Stimulated activated CD8-positive, alpha-beta memory T cell treated with anti-CD3 and anti-CD28 coated beads, Interleukin-4, amount 100 ng/mL, for 1 hour (primary cell): ENCODE measurements around the gene AGBL4.
"Not testable (repeated sequence)": the region's sequence is repeated elsewhere in the genome, so short reads cannot be mapped to it uniquely, and the experiment has no call there.

Experiments
- DNase-seq, 2 donors: peaks; one replicate each; pipeline ENCODE4 v3.0.0-alpha.2; 2020; ENCODE audit warnings: low read depth in 2 of 2, low spot score in 1 of 2

Gene AGBL4

GRCh38 chr1:48560577-48560976 lies 1463.2 kb downstream of the AGBL4 start:
- DNase-seq = no peak

DNA sequence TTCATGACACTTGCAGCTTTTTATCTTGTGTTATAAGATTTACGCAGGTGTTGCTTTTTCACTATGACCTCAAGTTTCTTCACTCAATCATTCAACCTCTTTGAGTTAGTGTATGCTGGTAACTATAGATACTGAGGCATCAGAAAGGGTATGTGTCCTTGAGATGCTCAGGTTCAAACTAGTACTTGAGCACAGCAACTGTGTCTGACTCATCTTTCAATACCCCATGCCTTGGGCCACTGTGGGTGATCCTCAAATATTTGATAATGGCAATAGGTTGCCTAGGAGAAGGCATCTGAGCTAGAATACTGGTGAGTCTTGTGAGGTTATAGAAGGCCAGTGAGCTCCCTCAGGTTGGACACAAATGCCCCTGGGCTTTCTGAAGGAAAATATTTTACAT lies 1463.6 kb downstream of the AGBL4 start:
- no peak for DNase-seq

DNA sequence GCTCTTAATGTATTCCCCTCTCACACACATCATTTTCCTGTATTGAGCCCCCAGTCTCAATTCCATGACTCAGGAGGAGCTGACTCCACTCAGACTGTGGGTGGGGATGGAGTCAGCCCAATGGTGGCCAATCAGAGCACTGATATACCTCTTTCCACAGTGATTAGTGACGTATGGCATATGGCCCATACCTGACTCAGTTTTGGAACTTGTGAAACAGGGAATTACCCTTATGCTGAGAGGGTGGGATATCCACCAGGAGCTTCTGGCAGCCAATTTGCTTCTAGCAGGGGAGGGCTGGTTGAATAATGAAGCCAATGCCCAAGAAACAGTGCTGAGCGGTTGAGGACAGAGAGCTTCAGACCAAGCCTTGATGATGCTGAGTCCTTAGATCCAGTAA lies 1465.4 kb downstream of the AGBL4 start:
- DNase-seq = no peak

DNA sequence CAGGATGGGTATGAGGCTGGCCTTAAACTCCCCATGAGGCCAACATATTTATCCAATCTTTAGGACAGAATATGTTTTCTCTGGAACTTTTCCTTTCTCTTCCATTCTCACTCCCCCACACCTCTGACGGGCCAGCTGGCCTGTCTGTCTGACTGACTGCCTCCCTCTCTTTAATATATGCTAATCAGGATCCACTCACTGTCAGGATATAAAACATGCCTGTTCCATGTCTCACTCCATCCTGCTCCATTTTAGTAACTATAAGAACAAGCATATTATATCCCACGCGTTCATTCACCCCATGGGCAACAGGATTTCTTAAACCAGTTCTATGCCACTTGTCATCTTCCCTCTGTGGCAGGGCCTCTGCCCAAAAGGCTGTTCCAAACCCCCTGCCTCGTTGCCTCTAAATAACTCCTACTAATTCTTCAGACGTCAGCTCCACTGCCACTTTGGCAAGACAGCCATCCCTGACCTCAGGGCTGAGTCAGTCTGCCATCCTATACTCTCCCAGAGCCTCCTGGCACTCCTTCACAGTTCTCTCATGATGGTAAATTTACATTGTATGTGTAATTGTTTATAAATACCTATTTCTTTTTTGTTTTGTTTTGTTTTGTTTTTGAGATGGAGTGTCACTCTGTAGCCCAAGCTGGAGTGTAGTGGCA lies 1467.4 kb downstream of the AGBL4 start:
- no peak for DNase-seq

GRCh38 chr1:48555271-48555670 lies 1468.5 kb downstream of the AGBL4 start:
- DNase-seq = no peak

- DNase-seq = no peak
Observed at GRCh38 chr1:48552903-48553606, 1470.7 kb downstream of the AGBL4 start.

DNA sequence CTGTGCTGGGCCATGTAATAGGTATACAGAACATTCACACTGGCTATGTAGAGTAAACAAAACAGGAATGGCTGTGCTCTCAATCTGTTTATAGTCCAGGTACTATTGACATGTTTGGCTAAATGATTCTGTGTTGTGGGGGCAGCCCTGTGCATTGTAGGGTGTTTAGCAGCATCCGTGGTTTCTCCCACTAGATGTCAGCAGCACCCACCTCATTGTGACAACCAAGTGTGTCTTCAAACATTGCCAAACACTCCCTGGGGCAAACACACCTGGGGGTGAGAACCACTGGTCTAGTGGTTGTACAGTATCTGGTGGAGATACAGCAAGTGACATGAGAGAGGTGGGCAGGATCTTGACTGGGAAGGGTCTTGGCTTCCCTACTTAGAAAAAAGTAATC lies 1471.3 kb downstream of the AGBL4 start:
- DNase-seq = no peak

DNA sequence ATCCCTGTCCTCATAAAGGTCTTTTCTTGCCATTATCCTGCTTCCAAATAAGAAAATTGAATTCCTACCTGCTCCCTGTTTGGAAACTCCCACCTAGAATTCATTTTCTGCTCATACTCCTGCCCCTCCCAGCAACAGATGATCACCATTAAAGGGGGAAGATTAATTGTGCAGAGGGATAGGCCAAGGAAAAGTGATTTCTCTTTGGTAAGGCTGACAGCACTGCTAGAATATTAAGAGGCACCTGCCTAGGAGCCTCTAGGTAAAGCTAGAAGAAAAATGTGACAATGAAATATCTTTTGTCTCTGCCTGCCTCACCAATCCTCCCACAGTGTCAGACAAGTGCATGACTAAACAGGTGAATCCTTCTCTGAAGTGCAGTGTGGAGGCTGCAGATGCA lies 1474.8 kb downstream of the AGBL4 start:
- DNase-seq = no peak

DNA sequence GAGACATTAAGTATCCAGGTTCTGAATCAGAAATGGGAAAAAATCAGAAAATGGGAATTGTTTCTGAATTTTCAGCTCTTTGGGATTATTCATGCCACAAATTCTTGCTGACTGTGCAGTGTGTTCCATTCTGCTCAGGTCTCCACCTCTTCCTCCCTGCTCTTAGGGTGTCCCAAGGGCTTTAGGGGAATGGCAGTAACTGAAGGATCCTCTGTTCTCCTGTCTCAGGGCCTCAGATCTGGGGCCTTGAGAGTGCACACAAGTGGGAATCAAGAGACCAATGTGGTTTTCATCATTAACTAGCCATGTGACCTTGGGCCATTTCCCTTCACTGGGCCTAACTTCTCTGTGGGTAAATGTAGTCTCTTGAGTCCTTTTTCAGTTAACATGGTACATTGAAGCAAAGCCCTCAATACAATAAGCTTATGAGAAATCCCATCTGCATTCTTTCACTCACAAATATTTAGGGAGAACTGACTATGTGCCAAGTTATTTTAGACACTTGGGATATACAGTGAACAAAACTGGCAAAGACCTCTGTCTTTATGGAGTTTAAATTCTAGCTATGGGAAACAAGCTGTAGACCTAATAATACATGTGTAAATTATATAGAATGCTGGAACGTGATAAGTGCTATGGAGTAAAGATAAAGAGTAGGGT lies 1476.1 kb downstream of the AGBL4 start:
- DNase-seq = no peak

- no peak for DNase-seq
Observed at GRCh38 chr1:48543854-48544253, 1479.9 kb downstream of the AGBL4 start.

- DNase-seq = no peak
Observed at GRCh38 chr1:48540587-48540986, 1483.2 kb downstream of the AGBL4 start.

- DNase-seq = no peak
Observed at GRCh38 chr1:48536477-48536876, 1487.3 kb downstream of the AGBL4 start.

- DNase-seq = no peak
Observed at GRCh38 chr1:48532976-48533375, 1490.8 kb downstream of the AGBL4 start.

DNA sequence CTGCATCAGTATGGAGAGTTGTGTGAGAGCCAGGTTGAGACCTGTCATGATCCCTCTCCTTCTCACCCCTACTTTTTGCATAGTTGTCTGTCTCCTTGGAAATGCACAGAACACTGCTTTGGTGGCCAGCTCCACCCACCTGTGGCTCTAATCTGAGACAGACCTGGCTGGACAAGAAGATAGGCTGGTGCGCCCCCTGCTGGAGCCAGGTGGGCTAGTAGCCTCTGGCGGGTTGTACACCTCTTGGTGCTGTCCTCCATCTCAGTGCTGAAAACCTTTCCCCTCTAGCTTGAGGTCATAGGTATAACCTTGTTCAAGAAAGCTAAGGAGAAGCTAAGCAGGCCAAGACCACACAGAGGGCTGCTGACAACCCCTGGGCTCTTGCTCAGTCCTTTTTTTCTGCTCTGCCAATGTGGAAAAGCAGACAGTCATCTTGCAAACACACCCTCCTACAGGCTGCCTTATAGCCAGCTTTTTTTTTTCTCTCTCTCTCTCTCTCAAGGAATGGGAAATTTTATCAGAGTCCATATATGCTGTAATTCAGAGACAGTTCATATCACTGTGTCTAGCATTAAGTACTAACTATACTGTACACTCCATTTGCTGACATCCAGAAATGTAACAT lies 1492.9 kb downstream of the AGBL4 start:
- no peak for DNase-seq

DNA sequence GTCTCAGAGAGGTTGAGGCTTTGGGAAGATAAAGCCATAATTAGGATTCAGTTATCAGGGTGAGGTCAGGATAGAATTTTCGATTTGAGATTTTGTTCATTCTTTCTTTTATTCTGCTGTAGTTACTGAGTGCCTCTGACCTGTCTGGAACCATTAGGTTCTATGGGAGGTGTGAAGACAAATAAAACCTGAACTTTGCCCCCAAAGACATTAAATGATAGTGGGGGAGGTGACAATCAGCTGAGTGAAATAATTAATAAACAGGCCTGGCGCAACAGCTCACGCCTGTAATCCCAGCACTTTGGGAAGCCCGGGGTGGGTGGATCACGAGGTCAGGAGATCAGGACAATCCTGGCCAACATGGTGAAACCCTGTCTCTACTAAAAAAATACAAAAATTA lies 1496.7 kb downstream of the AGBL4 start:
- no peak for DNase-seq

GRCh38 chr1:48526008-48526710 lies 1497.6 kb downstream of the AGBL4 start:
- DNase-seq = no peak

- no peak for DNase-seq
Observed at GRCh38 chr1:48524892-48525467, 1498.8 kb downstream of the AGBL4 start.

DNA sequence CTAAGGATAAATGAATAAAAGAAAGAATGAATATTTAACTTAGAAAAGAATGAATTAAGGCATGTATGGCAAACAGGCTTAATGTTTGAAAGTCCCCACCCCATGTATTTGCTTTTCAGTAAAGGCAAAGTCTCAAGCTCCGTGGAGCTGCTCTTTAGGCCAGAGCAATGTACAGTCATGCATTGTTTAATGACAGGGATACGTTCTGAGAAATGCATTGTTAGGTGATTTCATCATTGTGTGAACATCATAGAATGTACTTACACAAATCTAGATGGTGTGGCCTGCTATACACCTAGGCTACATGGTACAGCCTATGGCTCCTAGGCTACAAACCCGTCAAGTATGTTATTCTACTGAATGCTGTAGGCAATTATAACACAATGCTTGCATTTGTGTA lies 1500.2 kb downstream of the AGBL4 start:
- DNase-seq = no peak

- DNase-seq = not testable (repeated sequence)
Observed at GRCh38 chr1:48519896-48520295, 1503.9 kb downstream of the AGBL4 start.

- DNase-seq = no peak
Observed at GRCh38 chr1:48506870-48507269, 1516.9 kb downstream of the AGBL4 start.
